Activated T-cell treated with anti-CD3 and anti-CD28 coated beads, Interleukin-2, amount 50 U/mL, for 24 hours (primary cell): ENCODE measurements around the gene LMAN1L.

ENCODE experiments used
- DNase-seq: peaks from one replicate; pipeline ENCODE4 v3.0.0-alpha.2; 2020
- H3K27ac Mint-ChIP-seq: 2 replicates; pipeline ENCODE4 v1.8.0; 2020; ENCODE audit warnings: mild to moderate bottlenecking, mixed read lengths
- H3K27me3 Mint-ChIP-seq: 2 replicates; pipeline ENCODE4 v1.8.0; 2020; ENCODE audit warnings: mixed read lengths
- H3K36me3 Mint-ChIP-seq: 2 replicates; pipeline ENCODE4 v1.8.0; 2020; ENCODE audit warnings: low read depth, mixed read lengths
- H3K4me1 Mint-ChIP-seq: 2 replicates; pipeline ENCODE4 v1.8.0; 2020; ENCODE audit warnings: low read depth, mixed read lengths
- H3K4me3 Mint-ChIP-seq: 2 replicates; pipeline ENCODE4 v1.8.0; 2020; ENCODE audit warnings: mild to moderate bottlenecking, moderate library complexity, mixed read lengths
- H3K9me3 Mint-ChIP-seq: 2 replicates; pipeline ENCODE4 v1.8.0; 2020; ENCODE audit warnings: mixed read lengths

LMAN1L gene

GRCh38 chr15:74794970-74795349, 17.7 kb upstream of the LMAN1L start:
- Mint-ChIP-seq H3K4me3 (peak overlapping the region; percentile 45), H3K27ac (peak overlapping the region; percentile 91), H3K4me1 (peaks cover 94% of the 10 kb centered on the region)

GRCh38 chr15:74795966-74796625, 16.5 kb upstream of the LMAN1L start:
- Mint-ChIP-seq H3K27ac (peak overlapping the region; percentile 91), H3K4me1 (peaks cover 87% of the 10 kb centered on the region), H3K4me3 (peak overlapping the region; percentile 32), H3K27me3 (no peaks in the 10 kb centered on the region), H3K36me3 (peaks cover 84% of the 10 kb centered on the region), H3K9me3 (no peaks in the 10 kb centered on the region)
- DNase-seq, result peak; percentile 62

More at GRCh38 chr15:74794970-74795349, 17.7 kb upstream of the LMAN1L start:
- Mint-ChIP-seq H3K36me3 (peaks cover 84% of the 10 kb centered on the region), H3K27me3 (no peaks in the 10 kb centered on the region), H3K9me3 (no peaks in the 10 kb centered on the region)
- DNase-seq, result peak; percentile 38

GRCh38 chr15:74798388-74799254, 14.0 kb upstream of the LMAN1L start:
- Mint-ChIP-seq H3K27ac (peak overlapping the region; percentile 92), H3K4me1 (peaks cover 61% of the 10 kb centered on the region), H3K4me3 (peak overlapping the region; percentile 15), H3K36me3 (peaks cover 85% of the 10 kb centered on the region), H3K9me3 (no peaks in the 10 kb centered on the region), H3K27me3 (no peaks in the 10 kb centered on the region)
- peak; percentile 38 for DNase-seq

GRCh38 chr15:74799255-74799855, 13.3 kb upstream of the LMAN1L start:
- Mint-ChIP-seq H3K9me3 (no peaks in the 10 kb centered on the region), H3K27ac (peak overlapping the region; percentile 92), H3K4me1 (peaks cover 60% of the 10 kb centered on the region), H3K4me3 (peak overlapping the region; percentile 15), H3K27me3 (no peaks in the 10 kb centered on the region), H3K36me3 (peaks cover 91% of the 10 kb centered on the region)
- peak; percentile 54 for DNase-seq

- H3K27ac Mint-ChIP-seq, result peak overlapping the region; percentile 92
- peaks cover 91% of the 10 kb centered on the region for H3K36me3 Mint-ChIP-seq
- no peaks in the 10 kb centered on the region for H3K9me3 Mint-ChIP-seq
- DNase-seq, result peak; percentile 92
- no peaks in the 10 kb centered on the region for H3K27me3 Mint-ChIP-seq
- H3K4me3 Mint-ChIP-seq, result peak overlapping the region; percentile 3
- H3K4me1 Mint-ChIP-seq, result peaks cover 56% of the 10 kb centered on the region
These were observed 12.6 kb upstream of the LMAN1L start for GRCh38 chr15:74799856-74800558.

- H3K9me3 Mint-ChIP-seq, result no peaks in the 10 kb centered on the region
- DNase-seq, result no peak
- H3K4me3 Mint-ChIP-seq, result no peak overlapping the region
- H3K27me3 Mint-ChIP-seq, result no peaks in the 10 kb centered on the region
- H3K27ac Mint-ChIP-seq, result peak overlapping the region; percentile 92
- H3K36me3 Mint-ChIP-seq, result peaks cover 87% of the 10 kb centered on the region
- H3K4me1 Mint-ChIP-seq, result peaks cover 50% of the 10 kb centered on the region
These were observed 12.0 kb upstream of the LMAN1L start for GRCh38 chr15:74800559-74801094.

- H3K27ac Mint-ChIP-seq, result peak overlapping the region; percentile 75
- peaks cover 84% of the 10 kb centered on the region for H3K36me3 Mint-ChIP-seq
- DNase-seq, result no peak
- no peak overlapping the region for H3K4me3 Mint-ChIP-seq
- H3K27me3 Mint-ChIP-seq, result no peaks in the 10 kb centered on the region
- H3K4me1 Mint-ChIP-seq, result peaks cover 47% of the 10 kb centered on the region
- H3K9me3 Mint-ChIP-seq, result no peaks in the 10 kb centered on the region
These were observed 11.2 kb upstream of the LMAN1L start for GRCh38 chr15:74801311-74801997.

GRCh38 chr15:74802290-74802689, 10.3 kb upstream of the LMAN1L start:
- peaks cover 83% of the 10 kb centered on the region for H3K36me3 Mint-ChIP-seq
- DNase-seq, result no peak
- H3K27me3 Mint-ChIP-seq, result no peaks in the 10 kb centered on the region
- H3K4me3 Mint-ChIP-seq, result no peak overlapping the region
- H3K27ac Mint-ChIP-seq, result peak overlapping the region; percentile 75
- no peaks in the 10 kb centered on the region for H3K9me3 Mint-ChIP-seq
- peaks cover 45% of the 10 kb centered on the region for H3K4me1 Mint-ChIP-seq

GRCh38 chr15:74802862-74803447, 9.7 kb upstream of the LMAN1L start:
- no peak for DNase-seq
- Mint-ChIP-seq H3K27me3 (no peaks in the 10 kb centered on the region), H3K27ac (peak overlapping the region; percentile 56), H3K4me1 (peaks cover 42% of the 10 kb centered on the region), H3K9me3 (no peaks in the 10 kb centered on the region), H3K36me3 (peaks cover 76% of the 10 kb centered on the region), H3K4me3 (no peak overlapping the region)

- Mint-ChIP-seq H3K36me3 (peaks cover 56% of the 10 kb centered on the region), H3K4me1 (peaks cover 33% of the 10 kb centered on the region), H3K4me3 (no peak overlapping the region), H3K9me3 (no peaks in the 10 kb centered on the region), H3K27ac (peak overlapping the region; percentile 77), H3K27me3 (no peaks in the 10 kb centered on the region)
- DNase-seq, result no peak
These were observed 7.7 kb upstream of the LMAN1L start for GRCh38 chr15:74804935-74805334.

GRCh38 chr15:74807282-74807681, 5.4 kb upstream of the LMAN1L start:
- Mint-ChIP-seq H3K9me3 (no peaks in the 10 kb centered on the region), H3K4me3 (no peak overlapping the region), H3K36me3 (peaks cover 33% of the 10 kb centered on the region), H3K27me3 (no peaks in the 10 kb centered on the region), H3K27ac (peak overlapping the region; percentile 86), H3K4me1 (peaks cover 29% of the 10 kb centered on the region)
- no peak for DNase-seq

GRCh38 chr15:74808078-74808839, 4.4 kb upstream of the LMAN1L start:
- Mint-ChIP-seq H3K4me1 (peaks cover 29% of the 10 kb centered on the region), H3K4me3 (no peak overlapping the region)
- no peak for DNase-seq

GRCh38 chr15:74808840-74809229, 3.8 kb upstream of the LMAN1L start:
- Mint-ChIP-seq H3K27ac (peak overlapping the region; percentile 47), H3K4me1 (peaks cover 29% of the 10 kb centered on the region), H3K4me3 (no peak overlapping the region), H3K9me3 (no peaks in the 10 kb centered on the region), H3K36me3 (peaks cover 18% of the 10 kb centered on the region), H3K27me3 (no peaks in the 10 kb centered on the region)
- DNase-seq, result no peak

More at GRCh38 chr15:74808078-74808839, 4.4 kb upstream of the LMAN1L start:
- H3K27me3 Mint-ChIP-seq, result no peaks in the 10 kb centered on the region
- no peaks in the 10 kb centered on the region for H3K9me3 Mint-ChIP-seq
- H3K27ac Mint-ChIP-seq, result peak overlapping the region; percentile 76
- H3K36me3 Mint-ChIP-seq, result peaks cover 24% of the 10 kb centered on the region
